Measurements from ENCODE around the gene TENM4. TPM values are rescaled to one million over a fixed set of nuclear protein-coding genes. Genes with fewer than 3 reads are reported as not detected.

TENM4 gene
- polyA plus RNA-seq, 1 of the 3 experiments (the other 2 are of a cell fraction) = 16.7 TPM

- WGBS (ENCODE audit: low lambda C conversion rate) = 100% methylated on average over 1 of the region's 1 CpG
- no peak overlapping the region for H3K4me3 ChIP-seq (ENCODE audit: low read depth in 2 of 2, low read length in 1 of 2)
- peaks cover 33% of the 10 kb centered on the region for H3F3A ChIP-seq (replicated peaks; ENCODE audit: insufficient read depth)
- H3K36me3 ChIP-seq (replicated peaks in 1 of 2; ENCODE audit: control insufficient read depth in 1 of 2, insufficient read depth in 2 of 2, low read length in 1 of 2) = no peaks in the 10 kb centered on the region
- ChIA-PET POLR2A (no interaction called here), CTCF (interaction anchor here (0.6 to 0.9 kb wide), 3 partner anchors 57 to 375 kb away, joined by 3 to 4 read pairs (median 3); no protein-coding TSS in a partner anchor)
- TF ChIP-seq MEF2A (IDR thresholded peaks at IDR 0.05; ENCODE audit: borderline replicate concordance, low read depth) (no peak), JUND (IDR thresholded peaks at IDR 0.05) (no peak), USF2 (IDR thresholded peaks at IDR 0.05; ENCODE audit: borderline replicate concordance, low read depth, low read length) (no peak), RCOR1 (IDR thresholded peaks at IDR 0.05; ENCODE audit: low read length) (no peak), TAF1 (IDR thresholded peaks at IDR 0.05; ENCODE audit: borderline replicate concordance, low read depth, low read length) (no peak), TCF12 (IDR thresholded peaks at IDR 0.05) (no peak), PBX3 (IDR thresholded peaks at IDR 0.05) (no peak), RXRA (IDR thresholded peaks at IDR 0.05; ENCODE audit: borderline replicate concordance, low read depth) (no peak)
- H3K4me2 ChIP-seq = no peak overlapping the region
- no peak for DNase-seq
- H4K20me1 ChIP-seq (ENCODE audit: insufficient read depth) = no peaks in the 10 kb centered on the region
- no peaks in the 10 kb centered on the region for H3K9me2 ChIP-seq
- H3K9me3 ChIP-seq = no peaks in the 10 kb centered on the region
- H3K4me1 ChIP-seq (ENCODE audit: control insufficient read depth in 1 of 2, insufficient read depth in 2 of 2, low read depth in 1 of 2, low read length in 1 of 2) = peaks cover 28 to 62% of the 10 kb centered on the region in 2 experiments
- H3K79me2 ChIP-seq (ENCODE audit: insufficient read depth) = no peaks in the 10 kb centered on the region
- peak overlapping the region in 1 of 2 experiments; percentile 99; a peak in 1 of 4 replicates for H3K27ac ChIP-seq (ENCODE audit: low read depth in 2 of 2, low read length in 1 of 2)
- no peak overlapping the region for H3K9ac ChIP-seq
- H2AFZ ChIP-seq (ENCODE audit: low read depth) = no peak overlapping the region
- H3K27me3 ChIP-seq (ENCODE audit: insufficient read depth) = no peaks in the 10 kb centered on the region
Measured at GRCh38 chr11:79021601-79022000, 419.2 kb downstream of the TENM4 start.

GRCh38 chr11:79019975-79020374 lies 420.9 kb downstream of the TENM4 start:
- no peak overlapping the region for H3K9ac ChIP-seq
- H3K27ac ChIP-seq (ENCODE audit: low read depth in 2 of 2, low read length in 1 of 2) = peak overlapping the region; percentile 87 to 99; a peak in 3 of 4 replicates
- no peaks in the 10 kb centered on the region for H4K20me1 ChIP-seq (ENCODE audit: insufficient read depth)
- no peak overlapping the region for H3K4me3 ChIP-seq (ENCODE audit: low read depth in 2 of 2, low read length in 1 of 2)
- H3K27me3 ChIP-seq (ENCODE audit: insufficient read depth) = no peaks in the 10 kb centered on the region
- H3K4me2 ChIP-seq = no peak overlapping the region
- no peaks in the 10 kb centered on the region for H3K79me2 ChIP-seq (ENCODE audit: insufficient read depth)
- H3K36me3 ChIP-seq (replicated peaks in 1 of 2; ENCODE audit: control insufficient read depth in 1 of 2, insufficient read depth in 2 of 2, low read length in 1 of 2) = no peaks in the 10 kb centered on the region
- H3K9me2 ChIP-seq = no peaks in the 10 kb centered on the region
- peaks cover 28 to 53% of the 10 kb centered on the region in 2 experiments for H3K4me1 ChIP-seq (ENCODE audit: control insufficient read depth in 1 of 2, insufficient read depth in 2 of 2, low read depth in 1 of 2, low read length in 1 of 2)
- DNase-seq = no peak
- no peak overlapping the region for H2AFZ ChIP-seq (ENCODE audit: low read depth)
- H3K9me3 ChIP-seq = no peaks in the 10 kb centered on the region
- 85% methylated on average over 4 of the region's 4 CpGs for WGBS (ENCODE audit: low lambda C conversion rate)
- CTCF ChIA-PET = interaction anchor here (0.8 kb wide), 1 partner anchor 80 kb away, joined by 4 read pairs; no protein-coding TSS in a partner anchor
- peaks cover 33% of the 10 kb centered on the region for H3F3A ChIP-seq (replicated peaks; ENCODE audit: insufficient read depth)
- POLR2A ChIA-PET = interaction anchor here (0.6 kb wide), 2 partner anchors 54 to 155 kb away, joined by 3 to 4 read pairs; no protein-coding TSS in a partner anchor
- TF ChIP-seq MAX (IDR thresholded peaks at IDR 0.05; ENCODE audit: low read depth) (no peak), RAD21 (IDR thresholded peaks at IDR 0.05; ENCODE audit: low read length) (no peak), TCF12 (IDR thresholded peaks at IDR 0.05) (no peak), TEAD4 (IDR thresholded peaks at IDR 0.05; ENCODE audit: borderline replicate concordance, insufficient read depth) (no peak), ELF1 (IDR thresholded peaks at IDR 0.05) (no peak), NRF1 (IDR thresholded peaks at IDR 0.05; ENCODE audit: low read depth, low read length) (no peak), JUND (IDR thresholded peaks at IDR 0.05) (no peak), CTCF (IDR thresholded peaks at IDR 0.05) (no peak), GATA2 (CRISPR knock-in tag; IDR thresholded peaks at IDR 0.05) (no peak), ZBTB33 (IDR thresholded peaks at IDR 0.05; ENCODE audit: borderline replicate concordance, low read depth) (no peak), USF2 (IDR thresholded peaks at IDR 0.05; ENCODE audit: borderline replicate concordance, low read depth, low read length) (no peak), NFIC (IDR thresholded peaks at IDR 0.05; ENCODE audit: borderline replicate concordance) (no peak)

Data from SK-N-SH (cell line).